Measurements from ENCODE around the gene RNF212B.

GRCh38 chr14:23275412-23275811, 37.7 kb downstream of the RNF212B start:
- TF ChIP-seq POLR2AphosphoS5 (IDR thresholded peaks at IDR 0.05) (no peak), CTCF (IDR thresholded peaks at IDR 0.05) (no peak), EP300 (IDR thresholded peaks at IDR 0.05) (no peak)
